Ovary (tissue), 3 donors: ENCODE data around the gene WDR7.

Experiments
- EP300 ChIP-seq: sonication (generic); formaldehyde crosslinking; IDR thresholded peaks from one replicate; pipeline ENCODE4 v1.6.1; 2017; ENCODE audit warnings: antibody characterized with exemption
- POLR2A ChIP-seq: fragments of 450-650 bp; IDR thresholded peaks from one replicate; pipeline ENCODE4 v1.6.1; 2017; ENCODE audit warnings: antibody characterized with exemption, mild to moderate bottlenecking, moderate library complexity
- TF ChIP-seq, protein P1 (sequence below), 3 donors: fragments of 450-650 bp in 2 of 3; fragments of 200-600 bp in 1 of 3; IDR thresholded peaks; one replicate each; pipeline versions ENCODE4 v1.5.1 to v1.8.0; 2016 to 2022; ENCODE audit warnings: antibody characterized with exemption in 3 of 3, mild to moderate bottlenecking in 1 of 3
- donor health status: DM: no; HTN: no; CAD: no.

DNA sequence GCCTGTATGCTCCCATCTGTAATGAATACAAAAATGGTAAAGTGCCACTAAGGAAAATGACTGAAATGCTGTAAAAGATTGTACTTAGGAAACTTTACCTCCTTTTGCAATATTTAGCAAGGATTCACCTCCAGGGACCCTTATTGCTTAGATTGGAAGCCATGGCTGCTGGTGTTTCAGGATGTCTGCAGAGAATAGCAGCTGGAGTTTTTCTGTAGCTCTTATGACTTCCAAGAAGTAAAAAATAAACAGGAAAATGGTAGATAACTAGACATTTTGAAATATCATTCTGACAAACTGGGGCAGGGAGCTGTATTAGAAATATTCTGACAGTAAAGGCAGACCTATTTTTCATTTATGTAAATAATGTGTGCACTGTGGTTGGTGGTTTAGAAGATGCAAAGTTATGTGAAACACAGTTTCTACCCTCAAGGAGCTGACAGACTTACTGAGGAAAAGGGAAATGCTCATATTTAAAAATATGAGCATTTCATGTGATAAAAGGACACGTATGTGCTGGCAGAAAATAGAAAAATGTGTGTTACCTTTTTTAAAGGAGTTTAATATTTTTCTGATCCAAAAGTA is 270.8 kb downstream of the WDR7 start:
- TF ChIP-seq, protein P1, sequence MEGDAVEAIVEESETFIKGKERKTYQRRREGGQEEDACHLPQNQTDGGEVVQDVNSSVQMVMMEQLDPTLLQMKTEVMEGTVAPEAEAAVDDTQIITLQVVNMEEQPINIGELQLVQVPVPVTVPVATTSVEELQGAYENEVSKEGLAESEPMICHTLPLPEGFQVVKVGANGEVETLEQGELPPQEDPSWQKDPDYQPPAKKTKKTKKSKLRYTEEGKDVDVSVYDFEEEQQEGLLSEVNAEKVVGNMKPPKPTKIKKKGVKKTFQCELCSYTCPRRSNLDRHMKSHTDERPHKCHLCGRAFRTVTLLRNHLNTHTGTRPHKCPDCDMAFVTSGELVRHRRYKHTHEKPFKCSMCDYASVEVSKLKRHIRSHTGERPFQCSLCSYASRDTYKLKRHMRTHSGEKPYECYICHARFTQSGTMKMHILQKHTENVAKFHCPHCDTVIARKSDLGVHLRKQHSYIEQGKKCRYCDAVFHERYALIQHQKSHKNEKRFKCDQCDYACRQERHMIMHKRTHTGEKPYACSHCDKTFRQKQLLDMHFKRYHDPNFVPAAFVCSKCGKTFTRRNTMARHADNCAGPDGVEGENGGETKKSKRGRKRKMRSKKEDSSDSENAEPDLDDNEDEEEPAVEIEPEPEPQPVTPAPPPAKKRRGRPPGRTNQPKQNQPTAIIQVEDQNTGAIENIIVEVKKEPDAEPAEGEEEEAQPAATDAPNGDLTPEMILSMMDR (IDR thresholded peaks at IDR 0.05) = no peak
- no peak for TF ChIP-seq POLR2A
- no peak for TF ChIP-seq EP300
